HG02763 (cell line): ENCODE measurements around the gene M1AP.

Experiments
- ATAC-seq: cut with Tn5 transposase; IDR thresholded peaks from one replicate; pipeline ENCODE4 v1.9.1; 2021; ENCODE audit warnings: mild to moderate bottlenecking, moderate library complexity; ENCODE audit not compliant: unreplicated experiment

M1AP gene

GRCh38 chr2:74551530-74551929 lies 96.6 kb downstream of the M1AP start:
- ATAC-seq: no peak

- ATAC-seq: no peak
Measured at GRCh38 chr2:74550231-74550630, 97.9 kb downstream of the M1AP start.

GRCh38 chr2:74548900-74549826 lies 99.0 kb downstream of the M1AP start:
- ATAC-seq: peak; percentile 37

- no peak for ATAC-seq
Measured at GRCh38 chr2:74548285-74548899, 99.7 kb downstream of the M1AP start.

GRCh38 chr2:74546004-74546403 lies 102.1 kb downstream of the M1AP start:
- ATAC-seq: no peak

GRCh38 chr2:74544634-74545033 lies 103.5 kb downstream of the M1AP start:
- no peak for ATAC-seq

GRCh38 chr2:74542978-74543377 lies 105.2 kb downstream of the M1AP start:
- no peak for ATAC-seq

- ATAC-seq: no peak
Measured at GRCh38 chr2:74540291-74540690, 107.8 kb downstream of the M1AP start.

- ATAC-seq: no peak
Measured at GRCh38 chr2:74538881-74539339, 109.2 kb downstream of the M1AP start.

- no peak for ATAC-seq
Measured at GRCh38 chr2:74537140-74537539, 111.0 kb downstream of the M1AP start.

- ATAC-seq: no peak
Measured at GRCh38 chr2:74536166-74536950, 111.8 kb downstream of the M1AP start.

GRCh38 chr2:74535440-74535965 lies 112.6 kb downstream of the M1AP start:
- ATAC-seq: no peak

GRCh38 chr2:74534411-74534810 lies 113.7 kb downstream of the M1AP start:
- ATAC-seq: no peak

GRCh38 chr2:74533464-74533863 lies 114.7 kb downstream of the M1AP start:
- no peak for ATAC-seq

- ATAC-seq: no peak
Measured at GRCh38 chr2:74532222-74532621, 115.9 kb downstream of the M1AP start.

- no peak for ATAC-seq
Measured at GRCh38 chr2:74531666-74532065, 116.5 kb downstream of the M1AP start.

- no peak for ATAC-seq
Measured at GRCh38 chr2:74530239-74531187, 117.6 kb downstream of the M1AP start.

GRCh38 chr2:74529357-74530238 lies 118.5 kb downstream of the M1AP start, which contains the start of the genes AUP1 and HTRA2:
Gene AUP1 (minus strand): TSS chr2:74529706. CDS start chr2:74529629, 77 bp downstream.
Gene HTRA2 (plus strand): TSS chr2:74529933. CDS start chr2:74530007, 74 bp downstream.
- ATAC-seq: peak; percentile 83
